Fibroblast of lung (primary cell): ENCODE measurements around the gene EFCAB8. TPM values are rescaled to one million over a fixed set of nuclear protein-coding genes. Genes with fewer than 3 reads are reported as not detected.

Experiments
- DNase-seq, 2 donors: peaks; one replicate each; pipeline versions ENCODE4 v3.0.0 to v3.0.0-alpha.2; 2010; ENCODE audit warnings: low read depth in 2 of 2
- H2AFZ ChIP-seq: 2 replicates; pipeline ENCODE4 v1.5.1; 2012; ENCODE audit warnings: low read length, control low read depth, inconsistent platforms
- H3K27ac ChIP-seq: 2 replicates; pipeline ENCODE4 v1.5.1; 2011; ENCODE audit warnings: low read length, control low read depth; ENCODE audit not compliant: insufficient read depth
- H3K27me3 ChIP-seq: 2 replicates; pipeline ENCODE4 v1.5.1; 2011; ENCODE audit warnings: mild to moderate bottlenecking, low read length; ENCODE audit not compliant: control insufficient read depth, insufficient read depth
- H3K36me3 ChIP-seq: 2 replicates; pipeline ENCODE4 v1.5.1; 2011; ENCODE audit warnings: low read length; ENCODE audit not compliant: control insufficient read depth, insufficient read depth
- H3K4me1 ChIP-seq: 2 replicates; pipeline ENCODE4 v1.5.1; 2011; ENCODE audit warnings: low read length; ENCODE audit not compliant: control insufficient read depth, insufficient read depth; ENCODE audit errors: extremely low read depth
- H3K4me2 ChIP-seq: 2 replicates; pipeline ENCODE4 v1.5.1; 2011; ENCODE audit warnings: low read length, control low read depth; ENCODE audit not compliant: insufficient read depth; ENCODE audit errors: extremely low read depth
- H3K4me3 ChIP-seq, 4 experiments: fragments of 200-600 bp in 1 of 4; sonication (generic) in 1 of 4; replicated peaks in 1 of 4; 2 replicates each; pipeline ENCODE4 v1.5.1; 2011 to 2016; ENCODE audit warnings: low read length in 4 of 4, low read depth in 3 of 4, mild to moderate bottlenecking in 3 of 4, control low read depth in 2 of 4, inconsistent platforms in 1 of 4, mixed read lengths in 1 of 4; ENCODE audit not compliant: insufficient read depth in 1 of 4; ENCODE audit errors: control extremely low read depth in 1 of 4
- H3K79me2 ChIP-seq: 2 replicates; pipeline ENCODE4 v1.5.1; 2012; ENCODE audit warnings: mild to moderate bottlenecking, low read length, inconsistent platforms; ENCODE audit not compliant: control insufficient read depth, insufficient read depth
- H3K9ac ChIP-seq: 2 replicates; pipeline ENCODE4 v1.5.1; 2011; ENCODE audit warnings: mild to moderate bottlenecking, low read length, control low read depth; ENCODE audit not compliant: insufficient read depth
- H3K9me3 ChIP-seq: 2 replicates; pipeline ENCODE4 v1.5.1; 2012; ENCODE audit warnings: low read depth, low read length; ENCODE audit not compliant: control insufficient read depth, insufficient read depth
- H4K20me1 ChIP-seq: 2 replicates; pipeline ENCODE4 v1.5.1; 2011; ENCODE audit warnings: low read length; ENCODE audit not compliant: control insufficient read depth, insufficient read depth; ENCODE audit errors: extremely low read depth
- EZH2 ChIP-seq: IDR thresholded peaks from 2 replicates; pipeline ENCODE4 v1.5.1; 2012; ENCODE audit warnings: low read length, control low read depth, mild to moderate bottlenecking; ENCODE audit errors: missing control alignments
- polyA plus RNA-seq, 2 donors: library from polyadenylated mRNA; depleted of rRNA in 1 of 2; stranded (reverse) in 1 of 2; unstranded in 1 of 2; fragments of >200 nt; gene quantifications; 2 replicates each; pipeline ENCODE4 v1.2.1, GENCODE V29; 2011 to 2012; ENCODE audit warnings: missing spikeins in 1 of 2
- total RNA-seq: library from RNA; depleted of rRNA; stranded (reverse); fragments of >200 nt; gene quantifications from 2 replicates; pipeline ENCODE4 v1.2.1, GENCODE V29; 2014
- TF ChIP-seq, protein P1 (sequence below), 2 donors: IDR thresholded peaks in 1 of 2; conservative IDR thresholded peaks in 1 of 2; 1 replicate in 1 of 2; 2 replicates in 1 of 2; pipeline ENCODE4 v1.5.1; 2011 to 2012; ENCODE audit warnings: low read length in 2 of 2, control low read depth in 1 of 2, inconsistent platforms in 1 of 2, low read depth in 1 of 2, mild to moderate bottlenecking in 1 of 2

The EFCAB8 gene
- total and polyA plus RNA-seq, 2 donors (not counting 1 experiment from before 2014, with no cell fraction given), result under 0.01 TPM; not detected in 1

DNA sequence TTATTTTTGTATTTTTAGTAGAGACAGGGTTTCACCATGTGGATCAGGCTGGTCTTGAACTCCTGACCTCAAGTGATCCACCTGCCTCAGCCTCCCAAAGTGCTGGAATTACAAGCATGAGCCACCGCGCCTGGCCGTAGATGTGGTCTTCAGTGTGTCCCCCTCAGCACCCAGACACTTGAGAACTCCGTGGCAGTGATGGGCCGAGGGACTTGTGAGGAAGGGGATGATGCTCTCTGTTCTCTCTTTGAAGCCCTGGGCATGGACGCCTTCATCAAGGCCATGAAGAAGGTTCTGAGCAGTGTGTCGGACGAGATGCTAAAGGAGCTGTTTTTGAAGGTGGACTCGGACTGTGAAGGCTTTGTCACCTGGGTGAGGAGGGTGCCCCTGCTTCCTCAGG is 16.9 kb downstream of the EFCAB8 start:
- Histone ChIP-seq H3K36me3 (no peaks in the 10 kb centered on the region), H3K79me2 (no peaks in the 10 kb centered on the region), H3K4me2 (no peak overlapping the region), H3K4me1 (no peaks in the 10 kb centered on the region), H3K27ac (no peak overlapping the region), H3K4me3 (no peak overlapping the region), H3K9ac (no peak overlapping the region), H4K20me1 (no peaks in the 10 kb centered on the region), H2AFZ (no peak overlapping the region), H3K27me3 (no peaks in the 10 kb centered on the region), H3K9me3 (no peaks in the 10 kb centered on the region)
- TF ChIP-seq EZH2, result no peak
- TF ChIP-seq, protein P1, sequence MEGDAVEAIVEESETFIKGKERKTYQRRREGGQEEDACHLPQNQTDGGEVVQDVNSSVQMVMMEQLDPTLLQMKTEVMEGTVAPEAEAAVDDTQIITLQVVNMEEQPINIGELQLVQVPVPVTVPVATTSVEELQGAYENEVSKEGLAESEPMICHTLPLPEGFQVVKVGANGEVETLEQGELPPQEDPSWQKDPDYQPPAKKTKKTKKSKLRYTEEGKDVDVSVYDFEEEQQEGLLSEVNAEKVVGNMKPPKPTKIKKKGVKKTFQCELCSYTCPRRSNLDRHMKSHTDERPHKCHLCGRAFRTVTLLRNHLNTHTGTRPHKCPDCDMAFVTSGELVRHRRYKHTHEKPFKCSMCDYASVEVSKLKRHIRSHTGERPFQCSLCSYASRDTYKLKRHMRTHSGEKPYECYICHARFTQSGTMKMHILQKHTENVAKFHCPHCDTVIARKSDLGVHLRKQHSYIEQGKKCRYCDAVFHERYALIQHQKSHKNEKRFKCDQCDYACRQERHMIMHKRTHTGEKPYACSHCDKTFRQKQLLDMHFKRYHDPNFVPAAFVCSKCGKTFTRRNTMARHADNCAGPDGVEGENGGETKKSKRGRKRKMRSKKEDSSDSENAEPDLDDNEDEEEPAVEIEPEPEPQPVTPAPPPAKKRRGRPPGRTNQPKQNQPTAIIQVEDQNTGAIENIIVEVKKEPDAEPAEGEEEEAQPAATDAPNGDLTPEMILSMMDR (conservative IDR thresholded peaks at IDR 0.05 in 1 of 2, IDR thresholded peaks at IDR 0.05 in 1 of 2; ENCODE audit: low read depth in 1 of 2, low read length in 2 of 2), result no peak
- no peak for DNase-seq

DNA sequence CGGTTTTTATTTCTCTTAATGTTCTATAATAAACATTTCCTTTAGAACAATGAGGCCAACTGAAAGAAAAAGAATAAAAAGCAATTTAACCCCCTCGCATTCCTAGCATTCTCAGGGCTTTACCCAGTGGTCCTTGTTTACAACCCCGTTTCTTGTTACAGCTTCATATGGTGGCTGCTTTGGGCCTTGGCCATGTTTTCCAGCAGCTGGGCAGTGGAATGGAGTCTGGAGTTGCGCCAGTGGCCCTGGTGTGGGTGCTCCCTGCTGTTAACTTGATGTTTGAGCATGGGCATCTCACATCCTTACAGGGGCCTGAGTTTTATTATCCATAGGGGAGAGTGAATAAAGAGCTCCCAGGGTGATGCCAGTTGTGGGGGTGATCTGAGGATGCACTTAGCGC is 18.8 kb downstream of the EFCAB8 start:
- Histone ChIP-seq H3K4me1 (no peaks in the 10 kb centered on the region), H3K36me3 (no peaks in the 10 kb centered on the region), H4K20me1 (no peaks in the 10 kb centered on the region), H3K79me2 (no peaks in the 10 kb centered on the region), H3K9me3 (no peaks in the 10 kb centered on the region), H3K9ac (no peak overlapping the region), H3K27me3 (no peaks in the 10 kb centered on the region), H3K4me2 (peak overlapping the region; percentile 13), H3K27ac (no peak overlapping the region), H2AFZ (no peak overlapping the region), H3K4me3 (no peak overlapping the region)
- DNase-seq, result peak; percentile 53 to 60
- no peak for TF ChIP-seq EZH2
- TF ChIP-seq, protein P1 (conservative IDR thresholded peaks at IDR 0.05 in 1 of 2, IDR thresholded peaks at IDR 0.05 in 1 of 2; ENCODE audit: low read depth in 1 of 2, low read length in 2 of 2), result no peak

DNA sequence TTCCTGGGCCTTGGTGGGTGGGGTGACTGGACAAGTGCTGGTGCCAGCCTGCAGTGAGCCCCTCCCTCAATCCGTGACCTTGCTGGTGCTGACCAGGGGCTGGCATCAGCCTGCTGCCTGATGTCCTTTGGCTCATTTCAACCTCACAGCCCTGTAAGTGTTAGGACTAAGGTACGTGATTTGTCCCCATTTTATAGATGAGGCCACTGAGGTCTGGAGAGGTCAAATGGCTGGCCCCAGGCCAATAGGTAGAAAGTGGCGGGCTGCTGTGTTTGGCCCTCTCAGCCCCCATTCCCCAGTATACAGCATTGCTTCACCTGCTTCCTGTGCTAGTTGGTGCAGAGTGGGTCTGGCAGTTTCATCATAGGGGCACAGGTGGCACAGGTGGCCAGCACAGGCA is 20.1 kb downstream of the EFCAB8 start:
- Histone ChIP-seq H3K36me3 (no peaks in the 10 kb centered on the region), H3K27ac (no peak overlapping the region), H3K9me3 (no peaks in the 10 kb centered on the region), H4K20me1 (no peaks in the 10 kb centered on the region), H3K4me2 (no peak overlapping the region), H3K9ac (no peak overlapping the region), H2AFZ (no peak overlapping the region), H3K4me3 (no peak overlapping the region), H3K4me1 (no peaks in the 10 kb centered on the region), H3K27me3 (no peaks in the 10 kb centered on the region), H3K79me2 (no peaks in the 10 kb centered on the region)
- DNase-seq, result no peak
- TF ChIP-seq EZH2, result no peak
- TF ChIP-seq, protein P1 (conservative IDR thresholded peaks at IDR 0.05 in 1 of 2, IDR thresholded peaks at IDR 0.05 in 1 of 2; ENCODE audit: low read depth in 1 of 2, low read length in 2 of 2), result no peak
